ENCODE data around the gene ANKIB1. TPM values are rescaled to one million over a fixed set of nuclear protein-coding genes. Genes with fewer than 3 reads are reported as not detected.

ANKIB1 gene
- total RNA-seq, 1 donor from 2014 or later: 77.7 TPM

DNA sequence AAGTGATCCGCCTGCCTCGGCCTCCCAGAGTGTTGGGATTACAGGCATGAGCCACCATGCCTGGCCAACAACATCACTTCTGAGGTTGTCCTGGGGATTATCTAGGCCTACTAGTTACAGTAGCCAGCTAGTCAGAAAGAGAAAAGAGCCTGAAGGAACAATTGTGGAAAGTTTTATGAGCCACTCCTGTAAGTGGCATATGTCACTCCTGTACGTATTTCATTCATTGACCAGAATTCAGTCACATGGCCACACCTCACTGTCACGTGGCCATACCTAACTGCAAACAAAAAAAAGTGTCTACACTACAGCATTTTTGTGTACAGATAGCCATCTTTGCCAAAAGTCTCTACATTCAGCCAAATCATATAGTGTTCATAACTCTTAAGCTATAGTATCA is 85.7 kb downstream of the ANKIB1 start:
- no peak overlapping the region for H3K27ac Mint-ChIP-seq (ENCODE audit: unreplicated experiment)
- peaks cover 1% of the 10 kb centered on the region for H3K9me3 Mint-ChIP-seq (ENCODE audit: unreplicated experiment)
- TF ChIP-seq, protein P1, sequence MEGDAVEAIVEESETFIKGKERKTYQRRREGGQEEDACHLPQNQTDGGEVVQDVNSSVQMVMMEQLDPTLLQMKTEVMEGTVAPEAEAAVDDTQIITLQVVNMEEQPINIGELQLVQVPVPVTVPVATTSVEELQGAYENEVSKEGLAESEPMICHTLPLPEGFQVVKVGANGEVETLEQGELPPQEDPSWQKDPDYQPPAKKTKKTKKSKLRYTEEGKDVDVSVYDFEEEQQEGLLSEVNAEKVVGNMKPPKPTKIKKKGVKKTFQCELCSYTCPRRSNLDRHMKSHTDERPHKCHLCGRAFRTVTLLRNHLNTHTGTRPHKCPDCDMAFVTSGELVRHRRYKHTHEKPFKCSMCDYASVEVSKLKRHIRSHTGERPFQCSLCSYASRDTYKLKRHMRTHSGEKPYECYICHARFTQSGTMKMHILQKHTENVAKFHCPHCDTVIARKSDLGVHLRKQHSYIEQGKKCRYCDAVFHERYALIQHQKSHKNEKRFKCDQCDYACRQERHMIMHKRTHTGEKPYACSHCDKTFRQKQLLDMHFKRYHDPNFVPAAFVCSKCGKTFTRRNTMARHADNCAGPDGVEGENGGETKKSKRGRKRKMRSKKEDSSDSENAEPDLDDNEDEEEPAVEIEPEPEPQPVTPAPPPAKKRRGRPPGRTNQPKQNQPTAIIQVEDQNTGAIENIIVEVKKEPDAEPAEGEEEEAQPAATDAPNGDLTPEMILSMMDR (IDR thresholded peaks at IDR 0.05; ENCODE audit: partially characterized antibody, unreplicated experiment): no peak
- no peaks in the 10 kb centered on the region for H3K36me3 Mint-ChIP-seq (ENCODE audit: unreplicated experiment)
- no peaks in the 10 kb centered on the region for H3K4me1 Mint-ChIP-seq (ENCODE audit: low read depth, unreplicated experiment)
- DNase-seq: no peak
- no peaks in the 10 kb centered on the region for H3K27me3 Mint-ChIP-seq (ENCODE audit: unreplicated experiment)
- no peak overlapping the region for H3K4me3 Mint-ChIP-seq (ENCODE audit: unreplicated experiment)

DNA sequence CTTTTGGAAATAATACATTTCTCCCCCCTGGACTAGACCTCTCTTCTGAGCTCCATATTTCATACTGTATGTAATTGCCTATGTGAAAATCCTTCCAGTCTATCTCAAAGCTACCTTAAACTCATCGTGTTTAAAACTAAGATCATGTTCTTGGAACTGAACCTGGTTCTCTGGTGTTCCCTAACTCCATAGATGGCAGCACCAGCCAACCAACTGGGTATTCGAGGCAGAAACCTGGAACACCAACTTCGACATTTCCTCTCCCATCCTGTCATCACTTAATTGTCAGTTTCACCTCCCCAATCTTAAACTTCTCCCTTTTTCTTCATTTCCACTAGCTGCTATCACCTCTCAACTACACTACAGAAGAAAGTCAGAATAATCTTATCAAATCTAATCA is 87.0 kb downstream of the ANKIB1 start:
- Mint-ChIP-seq H3K27ac (ENCODE audit: unreplicated experiment) (no peak overlapping the region), H3K36me3 (ENCODE audit: unreplicated experiment) (no peaks in the 10 kb centered on the region), H3K4me3 (ENCODE audit: unreplicated experiment) (no peak overlapping the region)

GRCh38 chr7:92333866-92334265 is 88.1 kb downstream of the ANKIB1 start:
- no peak for DNase-seq
- Mint-ChIP-seq H3K27ac (ENCODE audit: unreplicated experiment) (no peak overlapping the region), H3K4me3 (ENCODE audit: unreplicated experiment) (no peak overlapping the region), H3K36me3 (ENCODE audit: unreplicated experiment) (no peaks in the 10 kb centered on the region), H3K4me1 (ENCODE audit: low read depth, unreplicated experiment) (no peaks in the 10 kb centered on the region), H3K9me3 (ENCODE audit: unreplicated experiment) (peaks cover 1% of the 10 kb centered on the region), H3K27me3 (ENCODE audit: unreplicated experiment) (no peaks in the 10 kb centered on the region)
- TF ChIP-seq, protein P1 (IDR thresholded peaks at IDR 0.05; ENCODE audit: partially characterized antibody, unreplicated experiment): no peak

More for the DNA sequence above, 87.0 kb downstream of the ANKIB1 start:
- Mint-ChIP-seq H3K27me3 (ENCODE audit: unreplicated experiment) (no peaks in the 10 kb centered on the region), H3K9me3 (ENCODE audit: unreplicated experiment) (peaks cover 1% of the 10 kb centered on the region), H3K4me1 (ENCODE audit: low read depth, unreplicated experiment) (no peaks in the 10 kb centered on the region)
- DNase-seq: no peak
- TF ChIP-seq, protein P1 (IDR thresholded peaks at IDR 0.05; ENCODE audit: partially characterized antibody, unreplicated experiment): no peak

- Mint-ChIP-seq H3K4me1 (ENCODE audit: low read depth, unreplicated experiment) (no peaks in the 10 kb centered on the region), H3K9me3 (ENCODE audit: unreplicated experiment) (peaks cover 1% of the 10 kb centered on the region), H3K36me3 (ENCODE audit: unreplicated experiment) (no peaks in the 10 kb centered on the region), H3K27ac (ENCODE audit: unreplicated experiment) (no peak overlapping the region), H3K27me3 (ENCODE audit: unreplicated experiment) (no peaks in the 10 kb centered on the region), H3K4me3 (ENCODE audit: unreplicated experiment) (no peak overlapping the region)
- no peak for DNase-seq
- TF ChIP-seq, protein P1 (IDR thresholded peaks at IDR 0.05; ENCODE audit: partially characterized antibody, unreplicated experiment): no peak
These were observed 89.8 kb downstream of the ANKIB1 start for GRCh38 chr7:92335574-92335973.

DNA sequence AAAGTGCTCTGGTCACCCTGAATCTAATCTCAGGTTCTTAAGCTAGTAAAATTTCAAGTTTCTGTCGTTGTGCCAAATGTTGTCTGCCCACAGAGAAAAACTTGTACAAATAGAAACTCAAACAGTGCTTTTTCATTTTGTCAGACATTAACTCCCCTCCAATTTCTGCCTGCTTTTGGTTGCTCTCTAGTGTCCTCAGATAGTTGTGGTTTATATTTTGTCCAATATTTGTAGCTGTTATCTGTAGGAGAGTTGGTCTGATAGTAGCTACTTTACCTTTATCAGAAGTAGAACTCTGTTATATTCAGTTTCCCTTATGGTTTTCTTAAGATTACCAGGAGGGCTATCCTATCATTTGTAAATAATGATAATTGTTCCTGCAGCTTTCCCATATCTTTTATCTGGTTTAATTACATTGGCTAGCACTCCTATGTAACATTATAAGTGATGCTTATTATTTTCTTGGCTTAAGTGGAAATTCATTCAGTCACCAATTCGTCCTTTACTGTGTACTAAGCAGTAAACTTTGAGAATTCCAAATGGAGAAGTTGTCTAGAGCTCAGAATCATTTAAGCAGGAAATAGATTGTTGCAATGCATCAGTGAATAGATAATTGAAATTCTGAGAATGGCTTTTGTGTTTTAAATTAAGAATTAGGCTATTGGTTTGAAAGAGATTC is 91.0 kb downstream of the ANKIB1 start:
- TF ChIP-seq, protein P1 (IDR thresholded peaks at IDR 0.05; ENCODE audit: partially characterized antibody, unreplicated experiment): no peak
- H3K27ac Mint-ChIP-seq (ENCODE audit: unreplicated experiment): no peak overlapping the region
- H3K27me3 Mint-ChIP-seq (ENCODE audit: unreplicated experiment): no peaks in the 10 kb centered on the region
- no peaks in the 10 kb centered on the region for H3K36me3 Mint-ChIP-seq (ENCODE audit: unreplicated experiment)
- H3K4me1 Mint-ChIP-seq (ENCODE audit: low read depth, unreplicated experiment): no peaks in the 10 kb centered on the region
- no peak overlapping the region for H3K4me3 Mint-ChIP-seq (ENCODE audit: unreplicated experiment)
- DNase-seq: no peak
- H3K9me3 Mint-ChIP-seq (ENCODE audit: unreplicated experiment): peaks cover 1% of the 10 kb centered on the region
